Dermis blood vessel endothelial cell (primary cell): ENCODE data around the gene NECAB3. TPM values are rescaled to one million over a fixed set of nuclear protein-coding genes. Genes with fewer than 3 reads are reported as not detected.

Source experiments
- DNase-seq: peaks from one replicate; pipeline ENCODE4 v3.0.0; 2010
- total RNA-seq: library from RNA; depleted of rRNA; stranded (reverse); fragments of >200 nt; gene quantifications from 2 replicates; pipeline ENCODE4 v1.2.3, GENCODE V29; 2014

Gene NECAB3
- total RNA-seq, 1 donor from 2014 or later: 10.2 TPM

DNA sequence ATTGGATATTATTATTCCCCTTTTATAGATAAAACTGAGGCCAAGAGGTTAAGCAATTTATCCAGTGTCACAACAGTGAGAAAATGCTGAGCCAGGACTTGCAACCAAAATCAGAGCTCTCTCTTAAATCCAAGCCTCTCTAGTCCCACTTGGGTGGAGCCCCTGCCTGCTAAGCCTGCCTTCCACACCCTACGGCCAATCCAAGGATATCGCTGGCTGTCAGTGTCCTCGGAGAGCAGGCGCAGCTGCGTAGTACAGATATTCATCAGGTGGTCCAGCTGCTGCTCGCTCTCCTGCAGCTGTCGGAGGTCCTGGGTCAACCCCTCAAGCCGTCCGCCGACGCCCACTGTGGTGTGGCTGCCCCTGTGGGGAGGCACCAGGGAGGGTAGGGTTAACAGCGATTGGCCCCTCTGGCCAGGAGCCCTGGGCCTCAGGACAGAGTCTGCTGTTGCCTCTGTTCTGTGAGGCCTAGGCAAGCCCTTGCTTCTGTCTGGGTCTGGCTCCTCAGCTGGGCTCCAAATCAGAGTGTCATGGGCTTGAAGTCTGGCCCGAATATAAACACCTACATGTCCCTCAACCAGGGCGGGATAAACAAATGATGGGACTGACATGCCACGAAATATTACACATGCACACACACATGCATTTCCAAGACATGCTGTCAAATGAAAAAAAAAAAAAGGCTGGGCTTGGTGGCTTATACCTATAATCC lies 3.9 kb upstream of the NECAB3 start:
- no peak for DNase-seq

DNA sequence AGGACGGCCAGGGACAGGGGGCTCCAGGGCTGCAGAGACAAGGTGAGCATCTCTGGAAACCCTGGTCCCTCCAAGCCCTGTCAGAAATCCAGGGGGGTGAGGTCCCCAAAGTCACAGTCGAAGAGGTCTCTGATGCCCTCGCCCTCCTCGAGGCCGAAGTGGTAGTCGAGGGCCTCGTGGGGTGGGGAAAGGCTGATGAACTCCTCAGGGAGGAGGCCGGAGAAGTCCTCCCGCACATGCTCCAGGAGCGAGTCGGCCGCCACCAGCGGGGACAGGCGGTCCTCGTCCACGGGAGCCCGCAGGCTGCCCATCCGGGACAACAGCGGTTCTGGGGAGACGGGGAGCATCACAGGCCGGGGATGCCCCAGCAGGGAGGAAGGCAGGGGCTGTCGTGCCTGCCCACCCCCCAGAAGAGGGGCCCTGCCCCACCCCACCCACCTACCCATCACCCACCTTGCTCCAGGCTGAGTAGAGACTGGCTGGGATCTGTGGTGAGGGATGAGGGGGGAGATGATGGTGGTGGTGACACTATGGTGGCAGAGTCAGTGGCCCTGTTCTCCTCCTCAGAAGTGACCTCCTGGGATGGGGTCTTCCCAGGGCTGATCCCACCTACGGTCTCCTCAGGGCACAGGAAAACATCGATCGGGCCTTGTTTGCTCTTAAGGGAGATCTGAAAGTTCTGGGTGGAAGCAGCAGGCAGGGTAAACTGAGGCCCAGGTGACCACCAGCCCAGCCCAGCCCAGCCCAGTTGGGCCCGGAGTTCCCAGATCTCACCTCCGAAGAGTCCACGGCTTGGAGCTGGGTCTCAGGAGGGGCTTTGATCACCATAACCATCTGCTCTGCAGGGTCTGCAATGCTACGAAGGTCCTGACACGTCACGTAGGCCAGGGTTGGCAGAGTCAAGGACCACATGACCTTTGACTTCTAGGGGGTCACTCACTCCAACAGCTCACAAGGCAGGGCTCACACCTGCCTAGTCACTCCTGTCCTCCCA lies 2.7 kb upstream of the NECAB3 start:
- no peak for DNase-seq

- DNase-seq: no peak
Measured at GRCh38 chr20:33676121-33676520, 1.9 kb upstream of the NECAB3 start.

GRCh38 chr20:33675136-33675959 lies 1.1 kb upstream of the NECAB3 start:
- no peak for DNase-seq

DNA sequence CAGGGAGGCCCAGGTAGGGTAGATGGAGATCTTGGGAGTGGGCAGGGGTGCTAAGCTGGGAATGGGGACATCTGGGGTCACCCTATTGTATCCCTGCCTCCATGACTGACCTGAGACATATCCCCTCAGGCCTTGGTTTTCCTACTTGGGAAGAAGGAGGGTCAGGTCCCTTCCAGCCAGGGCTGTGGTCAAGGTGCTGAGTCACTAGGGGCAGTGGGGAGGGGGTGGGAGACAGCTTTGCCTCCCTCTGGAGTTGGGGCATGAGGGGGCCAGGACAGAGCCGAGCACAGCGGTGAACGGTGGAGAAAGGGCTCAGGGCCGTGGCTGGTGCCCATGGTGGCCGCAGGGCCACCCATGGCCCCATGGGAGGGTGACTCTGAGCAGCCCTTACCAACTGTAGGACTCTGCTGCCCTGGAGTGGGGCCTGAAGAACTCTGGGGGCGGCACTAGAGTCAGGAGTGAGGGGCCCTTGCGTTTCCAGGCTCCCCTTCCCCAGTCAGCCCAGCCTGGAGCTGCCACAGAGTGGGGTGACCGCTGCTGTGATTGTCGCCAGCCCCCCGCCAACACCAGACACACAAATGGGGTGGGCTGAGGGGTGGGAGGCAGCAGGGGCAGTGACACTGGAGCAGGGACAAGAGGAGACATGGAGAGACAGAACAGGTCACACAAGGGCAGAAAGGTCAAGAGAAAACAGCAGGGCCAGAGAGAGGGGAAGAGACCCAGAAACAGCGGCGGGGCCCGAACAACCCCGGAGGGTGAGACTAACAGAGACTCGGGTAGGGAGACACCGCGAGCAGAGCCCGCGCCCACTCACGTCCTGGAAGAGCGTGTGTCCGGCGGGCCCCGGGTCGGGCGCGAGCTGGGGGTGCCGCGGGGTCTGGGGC lies 576 bp downstream of the NECAB3 start:
- no peak for DNase-seq

DNA sequence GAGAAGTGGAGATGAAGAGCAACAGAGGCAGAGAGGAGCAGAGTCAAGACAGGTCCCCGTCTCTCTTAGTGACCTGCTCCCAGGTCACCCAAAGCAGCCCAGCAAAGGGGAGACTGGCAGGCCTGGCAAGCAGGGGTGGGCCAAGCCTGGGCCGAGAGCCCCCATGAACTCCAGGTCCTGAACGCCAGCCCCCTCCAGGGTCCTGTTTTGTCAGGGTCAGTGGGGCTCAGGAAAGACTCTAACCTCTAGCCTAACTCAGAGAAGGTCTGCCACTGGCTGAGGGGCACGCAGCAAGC lies 1.2 kb downstream of the NECAB3 start:
- no peak for DNase-seq

DNA sequence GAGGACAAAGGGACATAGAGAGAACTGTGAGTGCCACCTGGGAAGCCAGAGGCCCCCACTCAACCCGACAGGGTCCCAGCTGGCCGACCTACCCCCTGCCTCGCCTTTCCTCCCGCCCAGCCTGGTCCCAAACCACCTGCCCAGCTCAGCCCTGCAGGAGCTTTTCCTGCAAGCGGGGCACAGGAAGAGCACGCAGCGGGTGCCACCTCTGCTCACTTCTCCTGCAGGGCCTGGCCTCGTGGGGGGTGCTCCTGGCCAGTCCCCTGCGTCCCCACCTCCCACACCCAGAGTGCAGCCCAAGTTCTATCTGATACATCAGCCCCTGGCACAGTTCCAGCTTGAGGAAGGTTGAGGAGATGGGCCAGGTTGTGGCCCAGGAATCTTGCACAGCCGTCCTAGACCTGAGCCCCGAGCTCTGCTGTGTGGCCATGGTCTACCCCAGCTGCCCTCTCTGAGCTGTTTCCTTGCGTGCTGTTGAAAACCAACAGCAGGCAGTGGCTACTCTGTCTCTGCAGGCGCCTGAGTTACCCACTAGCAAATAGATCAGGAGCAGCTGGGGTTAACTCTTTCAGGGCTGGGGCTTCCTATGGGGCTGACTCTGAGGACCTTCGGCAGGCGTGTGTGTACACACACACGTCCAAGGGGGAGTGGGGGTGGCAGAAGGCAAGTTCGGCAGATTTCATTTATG lies 1.7 kb downstream of the NECAB3 start:
- no peak for DNase-seq

- no peak for DNase-seq
Measured at GRCh38 chr20:33671573-33672288, 2.5 kb downstream of the NECAB3 start.

DNA sequence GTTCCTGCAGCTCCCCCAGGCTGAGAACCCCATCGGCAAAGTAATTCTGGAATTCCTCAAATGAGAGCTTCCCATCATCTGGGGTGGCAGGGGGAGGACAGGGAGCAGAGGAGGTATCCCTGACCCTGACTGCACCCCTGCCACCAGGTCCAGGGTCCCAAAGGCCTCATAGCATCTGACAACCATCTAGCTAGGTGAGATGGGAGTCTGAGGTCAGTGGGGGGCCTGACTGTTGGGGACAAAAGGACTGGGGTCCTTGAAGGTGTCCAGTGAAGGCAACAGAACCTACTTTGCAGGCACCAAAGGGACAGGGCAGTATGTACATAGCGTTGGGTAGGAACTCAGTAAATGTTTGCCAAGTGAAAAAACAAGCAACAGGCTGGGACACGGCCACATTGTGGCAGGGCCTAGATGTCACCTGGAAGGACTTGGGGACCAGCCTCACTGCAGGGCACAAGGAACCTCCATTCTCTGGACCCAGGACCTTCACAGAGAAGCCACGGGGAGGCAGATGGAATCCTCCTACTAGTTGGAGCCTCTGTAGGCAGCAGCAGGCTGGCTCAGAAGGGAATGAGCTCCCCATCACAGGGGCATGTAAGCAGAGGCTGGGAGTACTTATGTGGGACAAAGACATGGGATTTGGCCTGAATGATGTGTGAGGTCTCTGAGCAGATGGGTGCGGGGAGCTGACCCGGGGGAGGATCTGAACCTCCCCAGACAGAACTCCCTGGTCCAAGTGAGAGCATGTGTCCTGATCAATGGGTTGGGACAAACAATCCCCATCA lies 3.3 kb downstream of the NECAB3 start:
- DNase-seq: no peak

DNA sequence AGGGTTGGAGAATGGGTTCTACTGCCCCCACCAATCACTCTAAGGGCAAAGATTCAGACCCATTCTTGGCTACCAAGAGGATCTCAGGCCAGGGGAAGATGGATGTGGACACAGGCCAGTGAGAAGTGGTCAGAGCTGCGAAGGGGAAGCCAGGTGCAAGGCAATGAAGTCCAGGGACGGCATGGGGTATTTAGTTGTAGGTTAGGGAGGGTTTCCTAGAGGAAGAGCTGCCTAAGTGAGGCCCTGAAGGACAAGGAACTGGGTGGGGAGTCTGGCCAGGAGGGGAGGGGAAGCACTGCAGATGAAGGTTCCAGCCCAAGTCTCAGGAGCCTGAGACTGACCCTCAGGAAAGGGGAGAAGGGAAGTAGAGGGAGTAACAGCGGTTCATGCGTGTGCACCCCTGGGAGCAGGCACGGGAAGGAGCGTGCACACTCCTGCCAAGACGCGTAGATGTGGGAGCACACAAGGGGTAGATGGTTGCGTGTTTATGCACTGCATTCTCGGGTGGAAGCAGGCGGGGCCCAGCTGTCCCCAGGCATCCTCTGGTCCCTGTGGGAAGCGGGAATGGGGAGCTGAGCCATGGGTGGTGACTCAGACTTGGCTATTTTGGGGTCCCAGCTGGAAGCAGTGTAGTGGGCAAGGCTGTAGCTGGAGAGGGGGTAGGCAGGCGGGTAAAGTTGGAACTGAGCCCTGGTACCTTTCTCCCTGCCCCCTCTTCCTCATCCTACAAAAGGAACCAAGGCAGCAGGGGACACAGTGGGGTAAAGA lies 4.2 kb downstream of the NECAB3 start:
- no peak for DNase-seq

DNA sequence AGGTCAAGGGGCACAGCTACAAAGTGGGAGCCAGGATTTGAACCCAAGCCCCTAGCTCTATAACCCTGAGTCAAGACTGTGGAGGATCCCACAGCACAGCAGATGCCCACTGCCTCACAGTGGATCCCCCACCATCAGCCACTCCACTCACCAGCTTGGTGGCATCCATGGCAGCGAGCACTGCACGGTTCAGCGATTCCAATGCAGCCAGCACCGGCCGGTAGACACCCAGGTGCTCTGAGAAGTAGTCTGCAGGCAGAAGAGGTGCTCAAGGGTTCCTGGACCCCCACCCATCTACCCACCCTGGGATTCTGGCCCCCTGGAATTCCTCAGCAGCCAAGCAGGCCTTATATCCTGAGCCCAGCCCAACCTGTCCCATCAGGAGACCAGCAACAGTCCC lies 5.0 kb downstream of the NECAB3 start:
- DNase-seq: no peak

GRCh38 chr20:33668466-33669155 lies 5.6 kb downstream of the NECAB3 start:
- no peak for DNase-seq

- DNase-seq: peak; percentile 88
Measured at GRCh38 chr20:33667676-33668465, 6.4 kb downstream of the NECAB3 start.

- peak; percentile 48 for DNase-seq
Measured at GRCh38 chr20:33667245-33667675, 7.0 kb downstream of the NECAB3 start.

DNA sequence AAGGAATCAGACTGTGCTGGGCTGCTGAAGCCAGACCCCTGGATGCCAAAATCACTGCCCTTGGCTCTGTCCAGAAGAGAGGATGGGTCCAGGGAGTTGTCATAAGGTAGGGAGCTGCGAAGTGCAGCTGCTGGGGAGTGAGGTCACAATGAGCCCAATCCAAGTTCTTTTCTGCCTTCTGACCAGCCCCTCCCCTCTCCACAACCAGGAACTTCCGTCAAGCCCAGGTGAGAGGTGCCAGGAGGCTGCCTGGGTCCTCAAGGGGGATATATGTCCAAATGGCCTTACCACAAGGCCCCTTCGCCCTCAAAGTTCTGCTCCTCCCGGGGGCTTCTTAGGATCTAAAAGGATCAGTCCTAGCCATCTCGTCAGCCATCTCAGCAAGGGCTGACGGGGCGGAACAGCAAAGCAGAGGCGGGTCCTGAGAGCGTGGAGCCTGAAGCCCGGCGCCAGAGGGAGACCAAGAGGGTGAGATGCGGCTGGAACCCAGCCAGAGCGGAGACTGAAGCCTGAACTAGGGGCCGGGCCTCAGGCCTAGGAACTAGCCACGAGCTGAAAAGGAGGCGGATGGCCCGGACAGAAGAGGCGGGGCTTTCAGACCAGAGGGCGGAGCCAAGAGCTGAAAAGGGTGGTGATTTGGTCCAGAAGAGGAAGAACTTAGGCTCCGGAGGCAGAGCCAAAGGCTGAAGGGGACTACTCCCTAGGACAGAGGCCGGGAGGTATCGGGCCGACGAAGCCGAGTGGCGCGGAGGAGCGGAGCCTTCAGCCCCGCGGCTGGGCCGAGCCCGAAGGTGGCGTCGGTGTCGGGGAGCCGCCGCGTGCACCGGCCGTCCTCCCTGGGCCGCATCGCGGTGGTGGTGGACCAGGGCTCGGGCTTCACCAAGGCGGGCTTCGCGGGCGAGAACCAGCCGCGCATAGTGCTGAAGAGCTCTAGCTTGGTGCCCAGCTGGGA lies 7.7 kb downstream of the NECAB3 start, which contains the start of gene ACTL10:
ACTL10 (plus strand) TSS at position 651 of the 952 bp plus-strand sequence. CDS start 555 bp downstream, outside the sequence.
- peak; percentile 98 for DNase-seq

DNA sequence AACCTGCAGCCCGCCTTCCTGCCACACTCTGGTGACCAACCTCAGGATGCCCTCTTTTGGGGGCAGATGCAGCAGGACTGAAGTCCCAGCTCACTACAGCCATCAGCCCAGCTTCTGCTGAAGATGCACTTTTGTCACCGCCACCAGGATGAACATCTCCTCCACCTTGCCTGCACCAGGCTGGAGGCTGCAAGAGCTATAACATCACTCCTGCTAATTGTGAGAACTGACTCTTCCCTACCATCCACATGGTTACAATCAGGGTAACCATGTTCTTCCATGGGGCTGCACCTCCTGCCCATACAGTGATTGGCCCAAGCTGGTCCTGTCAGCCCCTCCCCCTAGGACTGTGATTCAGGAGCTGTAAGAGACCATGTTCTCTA lies 9.5 kb downstream of the NECAB3 start:
- no peak for DNase-seq
